ENCODE data around the gene KRT6A.

GRCh38 chr12:52438305-52439301, 54.5 kb downstream of the KRT6A start:
- TF ChIP-seq, protein P1, sequence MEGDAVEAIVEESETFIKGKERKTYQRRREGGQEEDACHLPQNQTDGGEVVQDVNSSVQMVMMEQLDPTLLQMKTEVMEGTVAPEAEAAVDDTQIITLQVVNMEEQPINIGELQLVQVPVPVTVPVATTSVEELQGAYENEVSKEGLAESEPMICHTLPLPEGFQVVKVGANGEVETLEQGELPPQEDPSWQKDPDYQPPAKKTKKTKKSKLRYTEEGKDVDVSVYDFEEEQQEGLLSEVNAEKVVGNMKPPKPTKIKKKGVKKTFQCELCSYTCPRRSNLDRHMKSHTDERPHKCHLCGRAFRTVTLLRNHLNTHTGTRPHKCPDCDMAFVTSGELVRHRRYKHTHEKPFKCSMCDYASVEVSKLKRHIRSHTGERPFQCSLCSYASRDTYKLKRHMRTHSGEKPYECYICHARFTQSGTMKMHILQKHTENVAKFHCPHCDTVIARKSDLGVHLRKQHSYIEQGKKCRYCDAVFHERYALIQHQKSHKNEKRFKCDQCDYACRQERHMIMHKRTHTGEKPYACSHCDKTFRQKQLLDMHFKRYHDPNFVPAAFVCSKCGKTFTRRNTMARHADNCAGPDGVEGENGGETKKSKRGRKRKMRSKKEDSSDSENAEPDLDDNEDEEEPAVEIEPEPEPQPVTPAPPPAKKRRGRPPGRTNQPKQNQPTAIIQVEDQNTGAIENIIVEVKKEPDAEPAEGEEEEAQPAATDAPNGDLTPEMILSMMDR (IDR thresholded peaks at IDR 0.05 in 8 of 11, conservative IDR thresholded peaks at IDR 0.05 in 3 of 11): no peak
- TF ChIP-seq POLR2A (IDR thresholded peaks at IDR 0.05): no peak
